Sigmoid colon (tissue), 7 donors: ENCODE measurements around the gene TBL1XR1. TPM values are rescaled to one million over a fixed set of nuclear protein-coding genes. Genes with fewer than 3 reads are reported as not detected.
A peak's percentile ranks its signal among the peaks of the same experiment; 100 is the strongest.

Source experiments
- DNase-seq: peaks from one replicate; pipeline ENCODE4 v3.0.0-alpha.2; 2019
- H3K27ac ChIP-seq, 4 donors: fragments of 200-600 bp; sonication (generic); one replicate each; pipeline ENCODE4 v1.5.1; 2016 to 2019; ENCODE audit warnings: mild to moderate bottlenecking in 1 of 4
- H3K27me3 ChIP-seq, 3 donors: fragments of 200-600 bp; sonication (generic); one replicate each; pipeline ENCODE4 v1.5.1; 2019; ENCODE audit warnings: mild to moderate bottlenecking in 1 of 3
- H3K36me3 ChIP-seq, 4 donors: fragments of 200-600 bp; sonication (generic); one replicate each; pipeline ENCODE4 v1.5.1; 2016 to 2019
- H3K4me1 ChIP-seq, 4 donors: fragments of 200-600 bp; sonication (generic); one replicate each; pipeline ENCODE4 v1.5.1; 2017 to 2019
- H3K4me3 ChIP-seq, 4 donors: fragments of 200-600 bp; sonication (generic); one replicate each; pipeline ENCODE4 v1.5.1; 2017 to 2019; ENCODE audit warnings: mild to moderate bottlenecking in 2 of 4, moderate library complexity in 1 of 4
- H3K9me3 ChIP-seq, 4 donors: fragments of 200-600 bp in 3 of 4; sonication (generic) in 3 of 4; one replicate each; pipeline versions ENCODE4 v1.5.1 to v1.6.1; 2013 to 2019
- EP300 ChIP-seq, 4 donors: sonication (generic); formaldehyde crosslinking; IDR thresholded peaks; one replicate each; pipeline ENCODE4 v1.6.1; 2017; ENCODE audit warnings: antibody characterized with exemption in 4 of 4
- POLR2A ChIP-seq, 2 donors: fragments of 450-650 bp; IDR thresholded peaks; one replicate each; pipeline ENCODE4 v1.6.1; 2016; ENCODE audit warnings: antibody characterized with exemption in 2 of 2, mild to moderate bottlenecking in 2 of 2, moderate library complexity in 2 of 2
- POLR2AphosphoS5 ChIP-seq, 4 donors: sonication (generic); formaldehyde crosslinking; IDR thresholded peaks; one replicate each; pipeline ENCODE4 v1.6.1; 2017; ENCODE audit warnings: antibody characterized with exemption in 4 of 4
- WGBS, 2 donors: extraction: QIAGEN DNeasy Blood & Tissue Kit; methylation state at CpG; one replicate each; pipeline ENCODE4 v1.1.7; 2013; 5-methylcytosine and 5-hydroxymethylcytosine counted together
- intact Hi-C: fragments of 100-400 bp; cut with DNase I; formaldehyde crosslinking; loops from one replicate; pipeline ENCODE4 v1.15.1; 2023
- polyA plus RNA-seq, 3 donors: library from polyadenylated mRNA; stranded (reverse); fragments of 200-250 nt; gene quantifications; one replicate each; pipeline ENCODE4 v1.2.3, GENCODE V29; 2013
- total RNA-seq, 4 donors: library from RNA; depleted of rRNA; stranded (reverse); fragments of >200 nt; gene quantifications; one replicate each; pipeline ENCODE4 v1.1.0, GENCODE V29; 2016
- TF ChIP-seq, protein P1 (sequence below), 4 experiments: fragments of 450-650 bp in 3 of 4; fragments of 200-600 bp in 1 of 4; IDR thresholded peaks; one replicate each; pipeline ENCODE4 v1.5.1; 2016 to 2019; ENCODE audit warnings: antibody characterized with exemption in 4 of 4, mild to moderate bottlenecking in 3 of 4, moderate library complexity in 2 of 4
- donor health status: healthy with polysubstance abuse.
- donor health status: Bipolar disorder and iron deficiency.
- donor health status: healthy.

The TBL1XR1 gene
- total and polyA plus RNA-seq, 7 donors, result 20.4 to 131 (median 88.9) TPM

DNA sequence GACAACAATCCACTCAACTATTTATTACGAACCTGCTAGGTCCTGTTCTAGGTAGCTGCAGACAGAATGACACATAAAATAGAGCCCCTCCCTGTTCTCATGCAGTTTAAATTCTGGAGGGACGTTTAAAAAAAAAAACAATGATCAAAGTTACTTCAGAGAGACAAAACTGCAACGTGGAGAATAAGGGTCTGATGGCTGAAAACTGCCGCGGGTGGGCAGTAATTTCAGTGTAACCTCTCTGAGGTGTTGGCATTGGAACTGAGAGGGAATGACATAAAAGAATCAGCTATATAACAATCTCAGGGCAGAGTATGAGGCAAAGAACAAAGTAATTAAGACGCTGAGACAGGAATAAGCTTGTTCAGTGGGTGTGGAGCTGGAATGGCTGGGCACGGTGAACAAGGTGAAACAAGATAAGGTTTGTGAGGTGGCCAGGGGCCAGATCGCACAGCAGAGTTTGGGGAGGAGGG lies 19.5 kb downstream of the TBL1XR1 start:
- Histone ChIP-seq H3K9me3 (no peaks in the 10 kb centered on the region), H3K4me1 (peaks cover 0 to 58% (median 36%) of the 10 kb centered on the region in 4 donors), H3K27me3 (no peaks in the 10 kb centered on the region), H3K4me3 (no peak overlapping the region), H3K36me3 (no peaks in the 10 kb centered on the region), H3K27ac (peak overlapping the region in 2 of 4 donors; percentile 1 to 33)
- no peak for DNase-seq
- intact Hi-C loops, result no loop called here
- TF ChIP-seq EP300 (IDR thresholded peaks at IDR 0.05) (no peak), POLR2A (IDR thresholded peaks at IDR 0.05) (no peak), POLR2AphosphoS5 (IDR thresholded peaks at IDR 0.05) (no peak)
- TF ChIP-seq, protein P1, sequence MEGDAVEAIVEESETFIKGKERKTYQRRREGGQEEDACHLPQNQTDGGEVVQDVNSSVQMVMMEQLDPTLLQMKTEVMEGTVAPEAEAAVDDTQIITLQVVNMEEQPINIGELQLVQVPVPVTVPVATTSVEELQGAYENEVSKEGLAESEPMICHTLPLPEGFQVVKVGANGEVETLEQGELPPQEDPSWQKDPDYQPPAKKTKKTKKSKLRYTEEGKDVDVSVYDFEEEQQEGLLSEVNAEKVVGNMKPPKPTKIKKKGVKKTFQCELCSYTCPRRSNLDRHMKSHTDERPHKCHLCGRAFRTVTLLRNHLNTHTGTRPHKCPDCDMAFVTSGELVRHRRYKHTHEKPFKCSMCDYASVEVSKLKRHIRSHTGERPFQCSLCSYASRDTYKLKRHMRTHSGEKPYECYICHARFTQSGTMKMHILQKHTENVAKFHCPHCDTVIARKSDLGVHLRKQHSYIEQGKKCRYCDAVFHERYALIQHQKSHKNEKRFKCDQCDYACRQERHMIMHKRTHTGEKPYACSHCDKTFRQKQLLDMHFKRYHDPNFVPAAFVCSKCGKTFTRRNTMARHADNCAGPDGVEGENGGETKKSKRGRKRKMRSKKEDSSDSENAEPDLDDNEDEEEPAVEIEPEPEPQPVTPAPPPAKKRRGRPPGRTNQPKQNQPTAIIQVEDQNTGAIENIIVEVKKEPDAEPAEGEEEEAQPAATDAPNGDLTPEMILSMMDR (IDR thresholded peaks at IDR 0.05), result no peak
- WGBS, 2 donors, result 17 to 58% methylated on average over 8 of the region's 8 CpGs

DNA sequence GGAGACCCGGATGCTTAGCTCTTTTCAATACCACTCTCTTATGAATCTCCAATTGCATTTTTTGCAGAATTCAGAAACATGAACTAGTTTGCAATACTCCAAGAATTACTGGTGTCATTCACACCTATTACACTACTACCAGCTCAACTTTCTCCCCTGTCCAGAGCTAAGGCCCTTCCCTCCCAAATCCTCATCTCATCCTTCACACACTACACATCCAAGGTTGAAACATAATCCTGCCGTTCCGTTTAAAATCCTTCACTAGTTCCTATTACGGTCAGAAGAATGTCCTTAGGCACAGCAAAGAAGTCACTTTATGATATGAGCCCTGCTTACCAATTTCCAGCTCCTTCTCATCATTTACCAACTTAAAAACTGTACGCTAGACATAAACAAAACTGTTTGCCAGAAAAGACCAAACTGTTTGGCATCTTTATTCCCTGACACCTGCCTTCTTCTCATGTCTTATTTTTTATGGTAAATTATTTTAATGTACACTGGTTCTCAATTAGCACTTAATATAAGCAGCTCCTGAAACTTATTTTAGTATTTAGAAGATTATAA lies 22.6 kb downstream of the TBL1XR1 start:
- Histone ChIP-seq H3K9me3 (no peaks in the 10 kb centered on the region), H3K4me3 (no peak overlapping the region), H3K27me3 (no peaks in the 10 kb centered on the region), H3K36me3 (no peaks in the 10 kb centered on the region), H3K27ac (peak overlapping the region in 2 of 4 donors; percentile 15 to 43), H3K4me1 (peaks cover 0 to 52% (median 39%) of the 10 kb centered on the region in 4 donors)
- intact Hi-C loops, result no loop called here
- TF ChIP-seq EP300 (IDR thresholded peaks at IDR 0.05), result no peak
- TF ChIP-seq, protein P1 (IDR thresholded peaks at IDR 0.05), result no peak
- no peak for TF ChIP-seq POLR2A (IDR thresholded peaks at IDR 0.05)
- TF ChIP-seq POLR2AphosphoS5 (IDR thresholded peaks at IDR 0.05), result no peak
- WGBS, 2 donors, result 59 to 69% methylated on average over 5 of the region's 5 CpGs
- no peak for DNase-seq

GRCh38 chr3:177169936-177170722 lies 27.2 kb downstream of the TBL1XR1 start:
- DNase-seq, result no peak
- TF ChIP-seq, protein P1 (IDR thresholded peaks at IDR 0.05), result no peak
- no peak for TF ChIP-seq POLR2AphosphoS5 (IDR thresholded peaks at IDR 0.05)
- TF ChIP-seq EP300 (IDR thresholded peaks at IDR 0.05), result no peak
- TF ChIP-seq POLR2A (IDR thresholded peaks at IDR 0.05), result no peak
- no peaks in the 10 kb centered on the region for H3K36me3 ChIP-seq
- WGBS, 2 donors, result 59 to 76% methylated on average over 4 of the region's 4 CpGs
- no peaks in the 10 kb centered on the region for H3K9me3 ChIP-seq
- peaks cover 0 to 56% (median 31%) of the 10 kb centered on the region in 4 donors for H3K4me1 ChIP-seq
- no peaks in the 10 kb centered on the region for H3K27me3 ChIP-seq
- intact Hi-C loops, result no loop called here
- no peak overlapping the region for H3K27ac ChIP-seq
- H3K4me3 ChIP-seq, result no peak overlapping the region

GRCh38 chr3:177168431-177168830 lies 28.9 kb downstream of the TBL1XR1 start:
- Histone ChIP-seq H3K4me3 (no peak overlapping the region), H3K36me3 (no peaks in the 10 kb centered on the region), H3K27me3 (no peaks in the 10 kb centered on the region), H3K27ac (no peak overlapping the region), H3K4me1 (peaks cover 0 to 47% (median 22%) of the 10 kb centered on the region in 4 donors), H3K9me3 (no peaks in the 10 kb centered on the region)
- no peak for DNase-seq
- no peak for TF ChIP-seq POLR2AphosphoS5 (IDR thresholded peaks at IDR 0.05)
- TF ChIP-seq, protein P1 (IDR thresholded peaks at IDR 0.05), result no peak
- TF ChIP-seq EP300 (IDR thresholded peaks at IDR 0.05), result no peak
- no peak for TF ChIP-seq POLR2A (IDR thresholded peaks at IDR 0.05)
- intact Hi-C loops, result no loop called here
- WGBS, 2 donors, result 92 to 93% methylated on average over 4 of the region's 4 CpGs
